GM21360 (cell line): ENCODE results near the gene COQ9.
"Not testable (repeated sequence)": the region's sequence is repeated elsewhere in the genome, so short reads cannot be mapped to it uniquely, and the experiment has no call there.

ENCODE experiments used
- ATAC-seq: cut with Tn5 transposase; IDR thresholded peaks from one replicate; pipeline ENCODE4 v1.9.1; 2021; ENCODE audit warnings: mild to moderate bottlenecking, moderate library complexity; ENCODE audit not compliant: unreplicated experiment

Gene COQ9

DNA sequence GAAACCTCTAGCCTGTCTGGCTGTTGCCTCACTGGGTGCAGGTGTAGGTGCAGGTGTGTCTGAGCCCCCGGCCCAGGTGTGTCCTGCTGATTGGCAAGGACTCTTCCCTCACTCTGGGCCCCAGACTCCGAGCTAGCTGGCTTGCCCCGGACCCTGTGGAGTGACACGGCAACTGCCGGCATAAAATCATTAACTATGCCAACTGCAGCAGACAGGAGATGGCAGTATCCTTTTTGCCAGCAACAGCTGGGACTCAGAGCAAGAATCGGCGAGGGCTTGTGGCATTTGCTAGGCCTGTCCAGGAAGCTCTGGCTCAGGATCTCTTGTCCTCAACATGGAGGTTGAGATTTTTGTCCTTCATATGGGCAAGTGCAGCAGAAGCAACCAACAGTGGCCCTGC is 20.9 kb upstream of the COQ9 start:
- no peak for ATAC-seq

DNA sequence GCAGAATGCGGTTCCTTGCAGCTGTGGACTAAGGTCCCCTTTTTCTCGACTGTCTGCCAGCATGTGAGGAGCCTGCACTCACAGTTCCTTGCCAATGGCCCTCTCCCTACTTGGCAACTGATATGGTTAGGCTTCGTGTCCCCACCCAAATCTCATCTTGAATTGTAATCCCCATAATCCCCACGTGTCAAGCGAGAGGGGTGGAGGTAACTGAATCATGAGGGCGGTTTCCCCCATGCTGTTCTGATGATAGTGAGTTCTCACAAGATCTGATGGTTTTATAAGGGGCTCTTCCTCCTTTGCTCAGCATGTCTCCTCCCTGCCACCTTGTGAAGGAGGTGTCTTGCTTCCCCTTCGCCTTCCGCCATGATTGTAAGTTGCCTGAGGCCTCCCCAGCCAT is 20.0 kb upstream of the COQ9 start:
- ATAC-seq, result no peak

DNA sequence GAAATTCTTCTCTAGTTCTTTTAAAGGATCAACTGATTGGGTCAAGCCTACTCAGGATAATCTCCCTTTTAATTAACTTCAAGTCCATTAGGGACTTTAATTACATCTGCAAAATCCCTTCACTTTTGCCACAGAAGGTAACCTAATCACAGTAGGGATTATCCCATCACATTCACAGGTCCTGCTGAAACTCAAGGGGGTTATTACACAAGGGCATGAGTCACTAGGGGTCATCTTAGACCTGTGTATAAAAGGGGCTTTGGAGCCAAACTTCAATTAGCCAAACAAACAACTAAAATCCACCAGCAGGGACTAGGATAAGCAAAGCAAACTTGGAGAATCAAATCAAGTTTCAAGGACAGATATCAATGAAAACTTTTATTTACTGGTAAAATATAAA is 19.5 kb upstream of the COQ9 start:
- no peak for ATAC-seq

DNA sequence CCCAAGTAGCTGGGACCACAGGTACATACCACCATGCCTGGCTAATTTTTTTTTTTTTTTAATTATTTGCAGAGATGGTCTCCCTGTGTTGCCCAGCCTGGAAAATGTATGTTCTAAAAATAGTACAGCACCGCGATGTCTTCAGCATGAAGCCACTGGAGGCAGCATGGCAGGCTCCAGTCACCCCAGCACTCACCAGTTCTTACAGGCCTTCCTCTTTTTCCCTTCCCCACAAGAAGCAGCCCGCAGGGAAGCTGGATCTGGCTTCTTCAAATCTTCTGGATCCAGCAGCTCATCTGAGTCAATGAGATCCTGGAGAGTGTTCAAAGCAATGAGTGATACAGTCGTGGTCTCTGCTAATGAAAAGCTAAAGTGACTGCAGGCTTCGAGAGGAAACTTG is 16.3 kb upstream of the COQ9 start:
- ATAC-seq, result no peak

DNA sequence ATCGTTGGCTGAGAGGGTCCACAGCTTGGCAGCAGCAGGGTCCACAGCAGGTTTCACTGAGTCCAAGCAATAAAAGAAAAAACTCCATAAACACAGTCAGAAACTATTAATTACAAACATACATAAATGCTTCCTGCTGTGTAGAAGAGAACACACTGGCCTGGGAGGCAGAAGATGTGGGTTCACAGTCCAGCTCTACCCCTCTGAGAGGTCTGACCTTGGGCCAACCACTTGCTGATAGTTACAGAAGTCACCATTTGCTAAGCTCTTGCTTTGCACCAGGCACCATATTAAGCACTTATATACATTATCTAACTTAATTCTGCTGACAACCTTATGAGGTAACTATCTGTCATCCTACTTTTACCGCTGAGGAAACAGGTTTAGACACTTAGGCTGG is 14.8 kb upstream of the COQ9 start:
- no peak for ATAC-seq

DNA sequence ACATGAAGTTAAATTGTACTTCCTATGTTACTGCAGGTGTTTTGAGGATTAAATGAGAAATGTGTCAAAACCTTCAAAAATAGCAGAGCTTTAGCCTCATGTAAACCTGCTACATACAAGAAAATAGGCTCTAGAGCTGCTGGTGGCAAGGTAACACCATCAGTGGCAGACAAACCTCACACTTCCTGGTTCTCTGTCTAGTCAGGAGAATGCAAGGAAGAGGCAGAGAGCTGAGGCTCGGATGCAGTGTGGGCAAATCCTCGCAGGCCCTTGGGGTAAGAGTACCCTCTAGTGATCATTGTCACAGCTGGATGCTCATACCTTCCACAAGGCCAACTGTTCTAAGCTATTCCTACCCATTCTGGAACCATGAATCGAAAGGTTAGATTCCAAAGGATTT is 14.3 kb upstream of the COQ9 start:
- ATAC-seq, result no peak

DNA sequence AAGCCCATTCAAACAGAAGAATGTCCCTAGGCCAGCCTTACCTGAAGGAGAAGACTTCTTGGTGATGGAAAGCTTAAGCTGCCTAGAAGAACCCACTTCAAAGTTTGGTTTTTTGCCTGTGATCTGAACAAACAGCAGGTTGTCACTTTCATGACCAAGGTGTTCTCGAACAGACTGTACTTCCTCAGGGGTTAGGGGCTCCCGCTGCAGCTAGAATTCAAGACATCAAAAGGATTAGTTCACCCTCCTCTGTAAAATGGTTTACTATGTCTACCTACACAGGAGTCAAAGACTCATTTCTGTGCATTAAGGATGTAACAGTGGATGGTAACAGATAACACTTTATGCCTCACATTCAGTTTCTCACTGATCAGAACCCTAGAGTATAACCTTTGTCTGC is 13.3 kb upstream of the COQ9 start:
- ATAC-seq, result no peak

DNA sequence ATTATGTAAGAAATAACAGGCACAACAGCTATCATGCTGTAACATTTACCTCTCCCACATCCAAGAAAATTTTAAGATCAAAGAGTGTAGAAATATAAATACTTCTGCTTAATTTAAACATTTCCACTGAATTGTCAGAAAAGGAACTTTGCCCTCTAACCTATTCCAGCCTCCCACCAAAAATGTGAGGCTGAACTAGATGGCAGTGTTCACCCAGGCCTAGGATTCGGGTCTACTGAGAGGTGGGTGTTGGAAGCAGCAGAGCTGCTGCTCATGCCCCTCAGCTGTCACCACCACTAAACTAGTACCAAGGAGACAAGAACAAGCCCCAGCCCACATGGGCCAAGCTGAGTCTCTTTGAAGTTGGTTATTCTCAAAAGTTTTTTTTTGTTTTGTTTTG is 11.4 kb upstream of the COQ9 start:
- ATAC-seq, result no peak

DNA sequence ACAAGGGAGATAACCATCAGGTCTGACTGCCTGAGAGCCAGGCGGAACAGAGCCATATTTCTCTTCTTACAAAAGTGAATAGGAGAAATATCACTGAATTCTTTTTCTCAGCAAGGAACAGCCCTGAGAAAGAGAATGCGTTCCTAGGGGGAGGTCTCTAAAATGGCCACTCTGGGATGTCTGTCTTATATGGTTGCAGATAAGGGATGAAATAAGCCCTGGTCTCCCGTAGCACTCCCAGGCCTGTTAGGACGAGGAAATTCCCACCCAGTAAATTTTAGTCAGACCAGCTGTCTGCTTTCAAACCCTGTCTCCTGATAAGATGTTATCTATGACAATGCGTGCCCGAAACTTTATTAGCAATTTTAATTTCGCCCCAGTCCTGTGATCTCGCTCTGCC is 7.3 kb upstream of the COQ9 start:
- ATAC-seq, result not testable (repeated sequence)

DNA sequence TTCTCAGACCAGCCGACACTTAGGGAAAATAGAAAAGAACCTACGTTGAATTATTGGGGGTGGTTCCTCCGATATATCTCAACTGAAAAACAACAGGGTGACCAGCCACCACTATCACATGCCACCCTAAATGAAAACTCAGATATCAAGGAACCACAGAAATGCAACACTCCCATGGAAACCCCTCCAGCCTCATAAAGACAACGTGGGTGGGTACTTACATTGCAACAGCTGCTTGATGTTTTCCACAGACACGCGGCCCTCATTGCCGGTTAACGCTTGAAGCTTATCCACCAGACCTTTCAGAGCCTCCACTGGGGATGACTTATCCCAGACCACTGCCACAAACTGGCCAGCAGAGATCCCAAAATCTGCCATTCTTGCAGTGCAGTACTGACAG is 6.7 kb upstream of the COQ9 start:
- ATAC-seq, result not testable (repeated sequence)

DNA sequence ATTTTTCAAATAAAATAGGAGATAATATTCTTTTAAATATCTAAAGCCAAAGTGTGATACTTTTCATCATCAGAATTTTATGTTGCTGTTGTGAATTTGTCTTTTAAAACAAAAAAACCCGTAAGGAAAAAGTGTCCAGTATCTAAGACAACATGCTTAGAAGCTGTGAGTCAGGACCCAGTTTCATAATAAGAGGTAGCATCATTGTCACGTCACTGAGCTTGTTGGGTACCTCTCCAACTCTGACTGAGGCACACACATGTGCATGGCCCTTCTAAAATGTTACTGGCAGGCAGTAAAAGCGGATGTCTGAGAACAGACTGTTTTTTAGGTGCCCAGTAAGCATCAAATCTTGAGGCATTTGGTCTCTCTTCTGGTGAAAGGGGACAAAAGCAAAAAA is 2.6 kb upstream of the COQ9 start:
- no peak for ATAC-seq

DNA sequence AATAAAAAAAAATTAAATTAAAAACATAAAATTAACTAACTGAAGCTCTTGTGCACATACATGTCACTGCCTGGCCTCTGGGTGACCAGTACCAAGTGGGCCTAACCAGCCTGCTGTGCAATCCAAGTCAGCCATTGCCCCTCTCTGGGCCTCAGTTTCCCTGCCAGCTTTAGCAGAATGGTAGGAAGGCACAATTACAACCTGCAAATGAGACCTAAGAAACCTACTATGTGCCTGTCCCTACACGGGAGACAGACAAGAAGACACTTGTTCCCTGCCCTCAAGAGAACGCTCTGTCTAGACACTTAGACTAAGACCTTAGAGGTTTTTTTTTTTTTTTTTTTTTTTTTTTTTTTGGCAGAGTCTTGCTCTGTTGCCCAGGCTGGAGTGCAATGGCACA is 1.8 kb upstream of the COQ9 start:
- ATAC-seq, result no peak

DNA sequence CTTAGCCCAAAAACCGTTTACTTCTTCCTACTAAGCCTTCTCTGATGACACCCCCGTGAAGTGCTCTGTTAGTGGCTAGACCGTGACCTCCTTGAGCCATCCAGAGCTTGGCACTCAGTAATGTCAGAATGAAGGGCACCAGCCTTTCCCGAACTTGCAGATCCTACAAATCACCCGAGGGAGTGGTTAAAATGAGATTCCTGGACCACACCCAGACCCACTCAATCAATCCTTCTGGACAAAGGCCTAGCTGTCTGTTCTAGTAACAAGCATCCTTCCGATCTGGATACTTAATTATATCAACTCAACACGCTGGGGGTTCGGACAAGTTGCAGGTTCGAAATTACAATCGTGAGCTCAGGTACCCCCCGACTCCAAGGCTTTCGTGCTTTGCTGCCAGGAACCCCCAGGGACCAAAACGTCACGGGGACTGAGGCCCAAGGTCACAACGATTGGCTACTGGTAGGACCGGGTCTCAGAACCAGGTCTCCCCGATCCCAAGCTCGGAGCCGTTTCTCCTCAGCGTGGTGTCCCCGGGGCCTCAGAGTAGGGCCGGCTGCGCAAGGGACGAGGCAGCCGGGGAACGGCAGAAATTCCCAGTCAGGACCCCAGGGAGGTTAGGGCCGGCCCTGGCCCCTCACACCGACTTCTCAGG is 621 bp upstream of the COQ9 start:
- ATAC-seq, result peak; percentile 33

DNA sequence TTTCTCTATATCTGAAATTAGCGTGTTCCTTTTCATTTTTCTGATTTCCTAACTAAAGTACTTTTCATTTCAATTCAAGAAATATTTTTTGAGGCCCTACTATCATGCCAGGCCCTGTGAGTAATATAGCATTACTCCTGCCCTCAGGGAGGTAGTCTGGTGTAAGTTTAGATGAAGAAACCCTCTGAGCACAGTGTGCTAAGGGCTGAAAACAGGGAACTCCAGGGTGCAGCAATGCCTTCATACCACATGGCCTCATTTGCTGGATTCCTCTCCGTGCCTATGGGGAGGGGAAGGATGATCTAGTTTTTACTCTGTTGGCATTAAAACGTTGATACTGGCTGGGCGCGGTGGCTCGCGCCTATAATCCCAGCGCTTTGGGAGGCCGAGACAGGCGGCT is 4.7 kb downstream of the COQ9 start:
- no peak for ATAC-seq

DNA sequence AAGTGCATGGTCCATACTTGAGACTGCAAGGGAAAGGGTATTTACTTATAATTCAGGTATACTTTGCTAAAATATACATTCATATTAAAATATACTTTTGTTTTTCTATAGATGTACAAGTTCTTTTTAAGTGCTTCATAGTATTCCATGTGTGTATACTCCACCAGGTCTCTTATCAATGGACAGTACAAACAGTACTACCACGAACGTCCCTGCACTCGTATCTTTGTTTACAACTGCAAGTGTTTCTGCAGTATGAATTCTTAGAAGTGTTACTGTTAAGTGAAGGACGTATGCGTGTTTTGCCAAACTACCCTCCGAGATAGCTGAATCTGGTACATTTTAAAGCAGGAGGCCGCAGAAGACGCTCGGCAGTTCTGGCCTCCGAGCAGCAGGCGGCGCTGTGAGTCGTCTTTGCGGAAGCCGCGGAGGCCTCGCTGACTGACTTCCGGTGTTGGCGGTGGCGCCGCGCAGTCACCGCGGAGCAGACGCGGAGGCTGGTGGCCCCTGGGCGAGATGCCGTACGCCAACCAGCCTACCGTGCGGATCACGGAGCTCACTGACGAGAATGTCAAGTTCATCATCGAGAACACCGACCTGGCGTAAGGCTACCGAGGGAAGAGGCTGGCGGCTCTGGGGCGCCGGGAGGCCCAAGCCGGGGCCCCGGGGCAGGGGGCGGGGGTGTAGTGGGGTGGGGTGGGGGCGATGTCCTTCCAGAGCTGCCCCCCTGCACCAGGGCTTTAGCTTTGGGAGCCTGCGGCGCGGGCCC is 15.1 kb downstream of the COQ9 start, which contains the start of gene POLR2C:
POLR2C (plus strand) TSS at position 471 of the 769 bp plus-strand sequence; CDS start at position 517, 46 bp downstream.
- peak; percentile 86 for ATAC-seq

DNA sequence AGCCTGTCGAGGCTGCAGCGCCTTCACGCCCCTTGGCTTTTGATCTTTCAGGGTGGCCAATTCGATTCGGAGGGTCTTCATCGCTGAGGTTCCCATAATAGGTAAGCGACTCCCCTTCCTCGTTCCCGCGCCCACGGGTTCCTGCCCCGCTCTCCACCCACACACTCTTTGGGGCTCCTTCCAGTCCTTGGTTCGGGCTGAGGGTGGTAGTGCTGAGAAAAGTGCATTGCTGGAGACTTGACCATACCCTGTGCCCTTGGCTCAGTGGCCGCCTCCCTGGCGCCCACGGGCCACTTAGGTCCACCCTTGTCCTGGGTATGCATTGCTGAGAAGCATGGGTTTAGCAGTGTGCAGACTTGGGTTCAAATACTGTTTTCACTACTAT is 15.7 kb downstream of the COQ9 start:
- no peak for ATAC-seq

DNA sequence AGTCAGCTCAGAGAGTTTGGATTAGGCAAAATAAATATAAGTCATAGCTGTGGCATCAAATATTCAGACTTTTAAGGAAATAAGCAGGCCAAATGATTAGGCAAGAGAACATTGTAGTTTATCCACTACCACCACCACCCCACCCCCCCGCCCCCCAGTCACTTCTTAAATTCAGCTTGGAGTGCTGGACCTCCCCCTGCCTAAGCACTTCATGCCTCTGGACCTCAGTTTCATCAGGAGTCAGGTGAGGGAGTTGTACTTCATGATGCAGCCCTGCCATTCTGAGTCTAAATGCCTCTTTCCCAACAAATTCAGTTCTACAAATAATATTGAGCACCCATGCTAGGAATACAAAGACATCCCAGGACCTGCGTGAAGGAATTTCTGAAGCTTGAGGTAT is 17.2 kb downstream of the COQ9 start:
- ATAC-seq, result no peak

DNA sequence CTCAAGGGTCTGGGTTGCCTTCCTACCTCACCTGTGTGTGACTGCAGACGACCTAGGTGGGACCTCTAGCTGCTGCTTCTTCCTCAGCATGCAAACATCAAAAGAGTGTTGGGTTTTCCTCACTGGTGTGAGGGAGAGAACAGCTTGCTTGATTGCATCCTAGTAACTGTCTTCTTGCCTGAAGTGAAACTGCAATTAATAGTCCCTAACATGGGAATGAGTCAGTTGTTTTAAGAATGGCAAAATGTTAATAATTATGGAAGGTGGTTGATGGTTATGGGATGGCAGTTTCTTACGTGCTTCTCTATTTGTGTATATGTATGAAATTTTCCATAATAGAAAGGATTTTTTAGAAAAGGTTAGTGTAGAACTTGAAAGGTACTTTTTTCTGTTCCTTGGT is 21.1 kb downstream of the COQ9 start:
- ATAC-seq, result no peak

DNA sequence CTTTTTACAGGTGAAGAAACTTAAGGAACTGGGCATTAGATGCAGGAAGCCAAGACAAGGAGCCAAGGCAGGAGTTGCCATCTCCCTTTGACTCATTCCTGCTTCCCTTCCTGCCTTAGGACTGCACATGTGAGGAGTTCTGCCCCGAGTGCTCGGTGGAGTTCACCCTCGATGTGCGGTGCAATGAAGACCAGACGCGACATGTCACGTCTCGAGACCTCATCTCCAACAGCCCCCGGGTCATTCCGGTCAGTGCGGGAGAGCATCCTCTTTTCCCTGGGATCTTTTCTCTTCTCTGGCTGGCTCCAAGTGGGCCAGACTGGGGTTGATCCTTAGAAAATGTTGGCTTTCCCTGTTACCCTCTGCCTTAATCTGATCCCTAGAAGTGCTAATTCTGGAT is 21.8 kb downstream of the COQ9 start:
- ATAC-seq, result no peak

DNA sequence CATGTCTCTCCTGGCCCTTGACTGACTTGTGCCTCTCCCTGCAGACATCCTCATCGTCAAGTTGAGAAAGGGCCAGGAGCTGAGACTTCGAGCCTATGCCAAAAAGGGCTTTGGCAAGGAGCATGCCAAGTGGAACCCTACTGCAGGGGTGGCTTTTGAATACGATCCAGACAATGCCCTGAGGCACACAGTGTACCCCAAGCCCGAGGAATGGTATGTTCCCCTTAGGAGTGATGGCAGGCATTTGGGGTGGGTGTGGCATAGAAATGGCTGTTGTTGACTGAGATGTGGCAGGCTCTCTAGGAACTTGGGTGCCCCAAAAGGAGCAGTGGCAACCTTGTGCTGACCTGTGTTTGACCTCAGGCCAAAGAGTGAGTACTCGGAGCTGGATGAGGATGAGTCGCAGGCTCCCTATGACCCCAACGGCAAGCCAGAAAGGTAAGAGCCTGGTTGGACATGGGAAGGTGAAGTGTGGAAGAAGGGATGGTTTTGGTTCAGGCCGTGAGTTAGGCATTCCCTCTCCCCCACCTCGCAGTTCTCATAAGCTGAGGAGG is 22.7 kb downstream of the COQ9 start:
- ATAC-seq, result no peak

DNA sequence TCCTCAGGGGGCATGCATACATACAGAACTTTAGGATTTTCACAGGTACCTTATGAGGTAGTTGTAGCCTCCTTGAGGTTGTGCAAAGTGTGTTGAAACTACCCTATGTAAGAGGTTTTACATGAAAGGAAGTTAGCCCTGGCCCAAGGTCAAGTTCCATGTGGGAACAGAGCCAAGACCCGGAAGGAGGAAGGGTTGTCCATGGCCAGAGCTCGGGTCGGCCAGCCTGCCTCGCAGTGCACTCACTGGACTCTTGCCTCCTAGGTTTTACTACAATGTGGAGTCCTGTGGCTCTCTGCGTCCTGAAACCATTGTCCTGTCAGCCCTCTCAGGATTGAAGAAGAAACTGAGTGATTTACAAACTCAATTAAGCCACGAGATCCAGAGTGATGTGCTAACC is 23.4 kb downstream of the COQ9 start:
- no peak for ATAC-seq

DNA sequence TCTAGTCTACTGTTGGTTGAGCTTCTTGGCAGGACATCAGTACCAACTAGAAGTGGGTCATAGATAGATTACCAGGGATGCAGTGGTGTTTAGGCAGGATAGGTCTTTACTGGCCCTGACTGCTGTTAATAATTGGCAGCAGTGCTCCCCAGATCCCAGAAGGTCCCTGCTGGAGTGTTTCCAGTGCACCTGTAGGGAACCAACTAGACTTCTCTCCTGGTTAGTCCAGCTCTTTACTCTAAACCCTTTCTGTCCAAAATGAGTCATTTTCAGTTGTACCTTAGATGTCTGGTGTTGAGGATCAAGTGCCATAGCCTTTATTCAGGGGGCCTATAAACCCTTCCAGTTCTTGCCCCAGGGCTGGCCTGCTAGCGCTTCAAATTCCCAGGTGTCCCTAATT is 23.9 kb downstream of the COQ9 start:
- no peak for ATAC-seq
